Measurements from ENCODE around the gene INPP5A.

INPP5A gene

DNA sequence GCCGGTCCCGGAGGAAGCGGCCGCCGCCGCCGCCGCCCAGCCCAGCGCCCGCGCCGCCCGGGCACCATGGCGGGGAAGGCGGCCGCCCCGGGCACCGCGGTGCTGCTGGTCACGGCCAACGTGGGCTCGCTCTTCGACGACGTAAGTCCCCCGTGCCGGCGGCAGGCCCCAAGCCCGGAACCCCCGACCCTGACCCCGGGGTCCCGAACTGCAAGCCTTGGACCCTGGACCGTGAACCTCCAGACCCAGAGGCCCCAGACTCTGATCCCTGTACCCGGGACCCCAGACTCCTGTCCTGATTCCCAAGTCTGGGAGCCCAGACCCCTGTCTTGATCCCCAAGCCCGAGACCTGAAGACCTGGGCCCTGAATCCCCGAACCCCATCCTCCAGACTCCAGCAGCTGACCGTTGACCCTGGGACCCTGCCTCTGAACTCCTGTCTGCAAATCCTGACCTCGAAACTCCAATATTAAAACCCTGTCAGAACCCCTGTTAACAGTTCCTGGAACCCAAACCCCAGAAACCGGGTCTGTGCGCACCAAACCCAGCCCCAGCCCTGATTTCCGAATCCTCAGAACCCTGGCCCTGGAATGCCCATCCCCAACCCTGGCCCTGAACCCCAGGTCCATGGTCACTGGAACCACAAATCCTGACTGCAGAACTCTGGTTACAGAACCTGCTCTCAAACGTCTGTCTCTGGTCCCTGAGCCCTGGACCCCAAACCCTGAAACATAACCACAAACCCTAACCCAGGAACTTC is 623 bp downstream of the INPP5A start:
- H3K36me3 ChIP-seq (ENCODE audit: control insufficient read depth in 2 of 2, insufficient read depth in 2 of 2, low read length in 2 of 2) = peaks cover 0 to under 1% of the 10 kb centered on the region in 2 donors
- no peaks in the 10 kb centered on the region for H3K9me3 ChIP-seq (ENCODE audit: control insufficient read depth in 2 of 2, low read length in 2 of 2)
- peak overlapping the region; percentile 72 to 81 for H3K4me3 ChIP-seq (ENCODE audit: low read length in 2 of 2)
- no peaks in the 10 kb centered on the region for H3K27me3 ChIP-seq (ENCODE audit: control insufficient read depth in 2 of 2, insufficient read depth in 2 of 2, low read length in 2 of 2)
- H3K9ac ChIP-seq (ENCODE audit: low read depth in 1 of 2, low read length in 2 of 2) = peak overlapping the region; percentile 84 to 87
- peaks cover 32 to 34% of the 10 kb centered on the region in 2 donors for H3K4me1 ChIP-seq (ENCODE audit: control insufficient read depth in 2 of 2, insufficient read depth in 2 of 2, low read length in 2 of 2)
- H3K27ac ChIP-seq (ENCODE audit: low read depth in 2 of 2, low read length in 2 of 2) = peak overlapping the region; percentile 17 to 63

DNA sequence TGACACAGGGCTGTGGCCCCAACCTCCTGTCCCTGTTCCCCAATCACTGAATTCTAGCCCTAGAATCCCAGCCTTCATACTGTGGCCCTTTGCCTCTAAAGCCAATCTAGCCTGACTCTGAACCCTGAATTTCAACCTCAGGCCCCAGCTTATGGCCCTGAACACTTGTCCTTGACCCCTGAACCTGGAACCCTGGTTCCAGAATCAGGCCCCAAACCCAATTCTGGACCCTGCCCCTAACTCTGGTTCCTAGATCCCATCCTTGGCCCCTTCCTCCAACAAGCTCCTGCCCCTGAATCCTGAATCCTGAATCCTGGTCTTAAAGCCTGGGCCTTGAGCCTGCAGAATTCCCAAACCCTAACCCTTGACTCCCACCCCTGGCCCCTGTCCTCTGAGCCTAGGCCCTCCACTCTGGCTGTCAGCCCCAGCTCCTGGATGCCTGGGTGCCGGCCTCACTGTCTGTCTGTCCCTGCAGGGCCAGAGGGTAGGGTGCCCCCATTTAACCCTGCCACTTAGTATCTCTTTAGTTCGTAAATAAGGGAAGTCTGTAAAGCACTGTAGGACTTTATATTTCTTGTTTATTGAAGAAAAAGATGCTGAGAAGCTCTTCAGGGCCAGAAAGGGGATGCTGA is 1.3 kb downstream of the INPP5A start:
- H3K36me3 ChIP-seq (ENCODE audit: control insufficient read depth in 2 of 2, insufficient read depth in 2 of 2, low read length in 2 of 2) = peaks cover 0 to 6% of the 10 kb centered on the region in 2 donors
- H3K27ac ChIP-seq (ENCODE audit: low read depth in 2 of 2, low read length in 2 of 2) = peak overlapping the region in 1 of 2 donors; percentile 48
- H3K27me3 ChIP-seq (ENCODE audit: control insufficient read depth in 2 of 2, insufficient read depth in 2 of 2, low read length in 2 of 2) = no peaks in the 10 kb centered on the region
- peaks cover 32 to 34% of the 10 kb centered on the region in 2 donors for H3K4me1 ChIP-seq (ENCODE audit: control insufficient read depth in 2 of 2, insufficient read depth in 2 of 2, low read length in 2 of 2)
- no peaks in the 10 kb centered on the region for H3K9me3 ChIP-seq (ENCODE audit: control insufficient read depth in 2 of 2, low read length in 2 of 2)
- peak overlapping the region; percentile 72 to 81 for H3K4me3 ChIP-seq (ENCODE audit: low read length in 2 of 2)
- peak overlapping the region; percentile 84 to 87 for H3K9ac ChIP-seq (ENCODE audit: low read depth in 1 of 2, low read length in 2 of 2)

DNA sequence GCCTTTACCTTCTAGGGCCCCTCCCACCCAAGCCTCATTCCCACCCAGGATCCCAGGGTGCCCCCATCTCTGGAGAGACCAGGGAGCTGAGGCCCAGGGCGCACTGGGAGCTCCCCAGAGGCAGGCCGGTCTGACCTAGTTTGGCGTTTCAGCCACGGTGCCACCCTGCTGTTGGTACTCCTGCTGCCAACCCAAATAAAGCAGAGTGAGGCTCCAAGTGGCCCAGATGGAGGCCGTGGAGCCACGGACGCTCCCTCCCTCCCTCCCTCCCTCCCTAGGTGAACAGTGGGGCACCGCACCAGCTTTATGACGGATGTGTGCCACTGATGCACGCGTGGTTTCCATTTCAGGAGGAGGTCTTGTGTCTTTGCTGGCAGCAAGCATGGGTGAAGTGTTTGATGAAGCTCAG is 1.8 kb downstream of the INPP5A start:
- Histone ChIP-seq H3K36me3 (ENCODE audit: control insufficient read depth in 2 of 2, insufficient read depth in 2 of 2, low read length in 2 of 2) (peaks cover 0 to 6% of the 10 kb centered on the region in 2 donors), H3K4me1 (ENCODE audit: control insufficient read depth in 2 of 2, insufficient read depth in 2 of 2, low read length in 2 of 2) (peaks cover 32 to 34% of the 10 kb centered on the region in 2 donors), H3K9me3 (ENCODE audit: control insufficient read depth in 2 of 2, low read length in 2 of 2) (no peaks in the 10 kb centered on the region), H3K9ac (ENCODE audit: low read depth in 1 of 2, low read length in 2 of 2) (no peak overlapping the region), H3K4me3 (ENCODE audit: low read length in 2 of 2) (peak overlapping the region in 1 of 2 donors; percentile 33), H3K27me3 (ENCODE audit: control insufficient read depth in 2 of 2, insufficient read depth in 2 of 2, low read length in 2 of 2) (no peaks in the 10 kb centered on the region), H3K27ac (ENCODE audit: low read depth in 2 of 2, low read length in 2 of 2) (peak overlapping the region in 1 of 2 donors; percentile 48)

DNA sequence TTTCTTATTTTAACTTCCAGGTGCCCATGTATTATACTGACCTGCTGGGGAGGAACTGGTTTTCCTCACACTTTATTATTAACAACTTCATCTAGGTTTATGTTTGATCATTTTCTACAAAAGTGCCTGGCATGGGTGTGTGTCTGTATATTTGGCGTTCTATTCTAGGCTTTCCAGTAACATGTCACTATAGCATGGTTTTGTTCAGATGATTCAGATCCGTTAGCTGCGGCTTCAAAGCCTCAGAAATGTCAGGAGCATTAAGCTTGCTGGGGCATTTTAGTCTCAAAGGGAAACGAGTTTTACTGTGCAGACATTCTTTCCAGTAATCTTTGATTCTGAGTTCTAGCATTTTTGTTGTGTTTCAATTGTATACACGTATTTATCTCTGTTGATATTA is 2.3 kb downstream of the INPP5A start:
- Histone ChIP-seq H3K4me1 (ENCODE audit: control insufficient read depth in 2 of 2, insufficient read depth in 2 of 2, low read length in 2 of 2) (peaks cover 32 to 35% of the 10 kb centered on the region in 2 donors), H3K9me3 (ENCODE audit: control insufficient read depth in 2 of 2, low read length in 2 of 2) (no peaks in the 10 kb centered on the region), H3K9ac (ENCODE audit: low read depth in 1 of 2, low read length in 2 of 2) (no peak overlapping the region), H3K27ac (ENCODE audit: low read depth in 2 of 2, low read length in 2 of 2) (no peak overlapping the region), H3K36me3 (ENCODE audit: control insufficient read depth in 2 of 2, insufficient read depth in 2 of 2, low read length in 2 of 2) (peaks cover 0 to 6% of the 10 kb centered on the region in 2 donors), H3K4me3 (ENCODE audit: low read length in 2 of 2) (no peak overlapping the region), H3K27me3 (ENCODE audit: control insufficient read depth in 2 of 2, insufficient read depth in 2 of 2, low read length in 2 of 2) (no peaks in the 10 kb centered on the region)

DNA sequence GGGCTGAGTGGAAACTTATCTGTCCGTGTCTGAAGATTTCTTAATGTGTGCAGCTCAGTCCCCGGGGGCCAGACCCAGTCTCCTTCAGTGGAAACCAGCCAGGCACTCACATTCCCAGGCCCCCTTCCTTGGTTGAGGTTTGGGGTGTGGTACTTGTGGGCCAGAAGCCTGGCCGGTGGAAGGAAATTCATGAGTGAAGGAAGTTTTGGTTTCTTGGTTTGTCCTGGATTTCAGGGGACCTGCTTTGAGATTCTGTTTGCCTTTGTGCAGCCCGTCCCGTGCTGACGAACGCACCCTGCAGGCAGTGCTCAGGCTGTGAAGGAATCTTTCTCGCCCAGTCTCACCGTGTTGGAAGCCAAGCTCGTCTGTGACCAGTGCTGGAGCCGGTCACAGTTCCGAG is 2.9 kb downstream of the INPP5A start:
- Histone ChIP-seq H3K4me1 (ENCODE audit: control insufficient read depth in 2 of 2, insufficient read depth in 2 of 2, low read length in 2 of 2) (peaks cover 32 to 38% of the 10 kb centered on the region in 2 donors), H3K27me3 (ENCODE audit: control insufficient read depth in 2 of 2, insufficient read depth in 2 of 2, low read length in 2 of 2) (no peaks in the 10 kb centered on the region), H3K36me3 (ENCODE audit: control insufficient read depth in 2 of 2, insufficient read depth in 2 of 2, low read length in 2 of 2) (peaks cover 0 to 6% of the 10 kb centered on the region in 2 donors), H3K9me3 (ENCODE audit: control insufficient read depth in 2 of 2, low read length in 2 of 2) (no peaks in the 10 kb centered on the region), H3K27ac (ENCODE audit: low read depth in 2 of 2, low read length in 2 of 2) (no peak overlapping the region), H3K9ac (ENCODE audit: low read depth in 1 of 2, low read length in 2 of 2) (no peak overlapping the region), H3K4me3 (ENCODE audit: low read length in 2 of 2) (peak overlapping the region in 1 of 2 donors; percentile 35)

DNA sequence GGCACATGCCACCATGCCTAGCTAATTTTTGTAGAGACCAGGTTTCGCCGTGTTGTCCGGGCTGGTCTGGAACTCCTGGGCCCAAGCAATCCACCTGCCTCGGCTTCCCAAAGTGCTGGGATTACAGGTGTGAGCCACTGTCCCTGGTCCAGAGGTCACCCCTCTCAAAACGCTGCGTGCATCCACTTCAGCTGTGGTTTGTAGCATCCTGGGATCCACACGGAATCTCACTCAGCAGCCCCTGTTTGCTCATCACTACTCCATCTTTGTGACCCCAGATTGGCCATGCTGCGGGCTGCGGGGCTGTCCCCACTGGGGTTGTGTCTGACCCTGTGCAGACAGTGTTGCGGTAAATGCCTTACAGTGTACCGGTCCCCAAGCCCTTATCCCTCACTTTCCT is 3.5 kb downstream of the INPP5A start:
- no peak overlapping the region for H3K27ac ChIP-seq (ENCODE audit: low read depth in 2 of 2, low read length in 2 of 2)
- peaks cover 28 to 34% of the 10 kb centered on the region in 2 donors for H3K4me1 ChIP-seq (ENCODE audit: control insufficient read depth in 2 of 2, insufficient read depth in 2 of 2, low read length in 2 of 2)

DNA sequence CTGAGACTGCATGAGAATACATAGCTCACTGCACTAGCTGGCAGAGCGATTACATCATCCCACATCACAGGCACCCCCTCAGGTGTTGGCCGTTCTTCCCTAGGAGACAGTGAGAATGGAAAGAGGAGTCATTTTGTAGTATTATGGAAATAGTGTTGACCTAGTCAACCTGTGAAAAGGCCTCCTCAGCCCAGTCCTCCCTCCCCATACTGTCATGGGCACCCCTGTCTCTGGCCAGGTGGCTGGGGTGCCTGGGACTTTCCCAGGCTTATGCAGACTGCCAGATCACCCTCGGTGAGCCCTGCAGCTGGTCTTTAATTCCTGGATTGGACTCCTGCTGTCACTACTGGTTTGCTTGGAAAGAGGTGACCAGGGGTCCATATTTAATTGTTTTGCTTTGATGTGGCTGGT is 4.0 kb downstream of the INPP5A start:
- Histone ChIP-seq H3K27ac (ENCODE audit: low read depth in 2 of 2, low read length in 2 of 2) (no peak overlapping the region), H3K27me3 (ENCODE audit: control insufficient read depth in 2 of 2, insufficient read depth in 2 of 2, low read length in 2 of 2) (no peaks in the 10 kb centered on the region), H3K36me3 (ENCODE audit: control insufficient read depth in 2 of 2, insufficient read depth in 2 of 2, low read length in 2 of 2) (peaks cover 0 to 6% of the 10 kb centered on the region in 2 donors), H3K4me1 (ENCODE audit: control insufficient read depth in 2 of 2, insufficient read depth in 2 of 2, low read length in 2 of 2) (peaks cover 23 to 30% of the 10 kb centered on the region in 2 donors), H3K9ac (ENCODE audit: low read depth in 1 of 2, low read length in 2 of 2) (no peak overlapping the region), H3K9me3 (ENCODE audit: control insufficient read depth in 2 of 2, low read length in 2 of 2) (no peaks in the 10 kb centered on the region), H3K4me3 (ENCODE audit: low read length in 2 of 2) (no peak overlapping the region)

More for the DNA sequence above, 3.5 kb downstream of the INPP5A start:
- H3K27me3 ChIP-seq (ENCODE audit: control insufficient read depth in 2 of 2, insufficient read depth in 2 of 2, low read length in 2 of 2) = no peaks in the 10 kb centered on the region
- no peaks in the 10 kb centered on the region for H3K9me3 ChIP-seq (ENCODE audit: control insufficient read depth in 2 of 2, low read length in 2 of 2)
- no peak overlapping the region for H3K4me3 ChIP-seq (ENCODE audit: low read length in 2 of 2)
- no peak overlapping the region for H3K9ac ChIP-seq (ENCODE audit: low read depth in 1 of 2, low read length in 2 of 2)
- peaks cover 0 to 6% of the 10 kb centered on the region in 2 donors for H3K36me3 ChIP-seq (ENCODE audit: control insufficient read depth in 2 of 2, insufficient read depth in 2 of 2, low read length in 2 of 2)

DNA sequence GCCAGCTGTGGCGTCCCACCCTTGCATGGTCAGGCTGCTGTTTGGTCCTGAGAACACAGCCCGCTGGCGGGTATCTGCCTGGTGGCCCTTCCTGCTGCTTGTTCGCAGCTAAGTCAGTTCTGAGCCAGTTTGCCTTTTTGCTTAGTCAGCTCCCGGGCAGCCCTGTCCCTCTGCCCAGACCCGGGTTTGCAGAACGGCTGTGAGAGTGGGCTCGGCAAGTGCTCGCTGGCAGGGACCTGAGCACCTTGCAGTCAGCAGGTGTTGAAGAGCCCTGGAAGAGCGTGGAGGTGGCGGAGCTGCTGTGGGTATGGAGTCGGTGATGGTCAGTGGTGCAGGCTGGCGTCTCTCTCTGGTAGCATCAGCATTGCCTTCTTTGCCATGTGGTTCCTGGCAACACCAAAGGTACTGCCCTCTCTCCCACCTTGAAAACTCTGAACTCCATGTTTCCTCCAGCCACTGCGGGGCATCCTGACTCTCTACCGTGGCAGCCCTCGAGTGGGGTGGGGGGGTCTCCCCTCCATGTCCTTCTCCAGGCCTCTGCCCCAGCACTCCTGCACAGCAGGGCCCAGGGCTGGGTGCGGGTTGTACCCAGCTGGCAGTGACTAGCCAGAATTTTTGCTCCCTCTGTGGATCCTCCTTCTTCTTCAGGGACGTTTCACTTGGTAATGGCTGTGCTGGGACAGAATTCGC is 4.6 kb downstream of the INPP5A start:
- H3K4me1 ChIP-seq (ENCODE audit: control insufficient read depth in 2 of 2, insufficient read depth in 2 of 2, low read length in 2 of 2) = peaks cover 22 to 34% of the 10 kb centered on the region in 2 donors

DNA sequence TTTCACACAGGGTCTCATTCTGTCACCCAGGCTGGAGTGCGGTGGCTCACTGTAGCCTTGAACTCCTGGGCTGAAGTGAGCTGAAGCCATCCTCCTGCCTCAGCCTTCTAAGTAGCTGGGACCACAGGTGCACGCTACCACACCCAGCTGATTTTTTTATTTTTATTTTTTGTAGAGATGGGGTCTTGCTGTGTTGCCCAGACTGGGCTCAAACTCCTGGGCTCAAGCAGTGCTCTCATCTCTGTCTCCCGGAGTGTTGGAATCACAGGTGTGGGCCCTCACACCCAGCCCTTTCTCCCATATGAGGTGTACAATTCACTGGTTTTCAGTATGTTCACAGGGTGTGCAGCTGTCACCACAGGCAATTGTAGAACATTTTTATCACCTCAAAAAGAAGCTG is 5.2 kb downstream of the INPP5A start:
- peaks cover 0 to 6% of the 10 kb centered on the region in 2 donors for H3K36me3 ChIP-seq (ENCODE audit: control insufficient read depth in 2 of 2, insufficient read depth in 2 of 2, low read length in 2 of 2)
- H3K4me3 ChIP-seq (ENCODE audit: low read length in 2 of 2) = no peak overlapping the region
- no peaks in the 10 kb centered on the region for H3K27me3 ChIP-seq (ENCODE audit: control insufficient read depth in 2 of 2, insufficient read depth in 2 of 2, low read length in 2 of 2)
- no peak overlapping the region for H3K27ac ChIP-seq (ENCODE audit: low read depth in 2 of 2, low read length in 2 of 2)
- no peaks in the 10 kb centered on the region for H3K9me3 ChIP-seq (ENCODE audit: control insufficient read depth in 2 of 2, low read length in 2 of 2)
- H3K9ac ChIP-seq (ENCODE audit: low read depth in 1 of 2, low read length in 2 of 2) = no peak overlapping the region
- H3K4me1 ChIP-seq (ENCODE audit: control insufficient read depth in 2 of 2, insufficient read depth in 2 of 2, low read length in 2 of 2) = peaks cover 22 to 34% of the 10 kb centered on the region in 2 donors

More for the DNA sequence above, 4.6 kb downstream of the INPP5A start:
- H3K36me3 ChIP-seq (ENCODE audit: control insufficient read depth in 2 of 2, insufficient read depth in 2 of 2, low read length in 2 of 2) = peaks cover 0 to 6% of the 10 kb centered on the region in 2 donors
- H3K9me3 ChIP-seq (ENCODE audit: control insufficient read depth in 2 of 2, low read length in 2 of 2) = no peaks in the 10 kb centered on the region
- H3K27ac ChIP-seq (ENCODE audit: low read depth in 2 of 2, low read length in 2 of 2) = no peak overlapping the region
- no peaks in the 10 kb centered on the region for H3K27me3 ChIP-seq (ENCODE audit: control insufficient read depth in 2 of 2, insufficient read depth in 2 of 2, low read length in 2 of 2)
- no peak overlapping the region for H3K9ac ChIP-seq (ENCODE audit: low read depth in 1 of 2, low read length in 2 of 2)
- no peak overlapping the region for H3K4me3 ChIP-seq (ENCODE audit: low read length in 2 of 2)
